Measurements from ENCODE around the gene RARRES2.

The RARRES2 gene

GRCh38 chr7:150380463-150380862, 39.0 kb upstream of the RARRES2 start:
- H3K4me3 ChIP-seq (ENCODE audit: low read length), result no peak overlapping the region
- TF ChIP-seq, protein P1, sequence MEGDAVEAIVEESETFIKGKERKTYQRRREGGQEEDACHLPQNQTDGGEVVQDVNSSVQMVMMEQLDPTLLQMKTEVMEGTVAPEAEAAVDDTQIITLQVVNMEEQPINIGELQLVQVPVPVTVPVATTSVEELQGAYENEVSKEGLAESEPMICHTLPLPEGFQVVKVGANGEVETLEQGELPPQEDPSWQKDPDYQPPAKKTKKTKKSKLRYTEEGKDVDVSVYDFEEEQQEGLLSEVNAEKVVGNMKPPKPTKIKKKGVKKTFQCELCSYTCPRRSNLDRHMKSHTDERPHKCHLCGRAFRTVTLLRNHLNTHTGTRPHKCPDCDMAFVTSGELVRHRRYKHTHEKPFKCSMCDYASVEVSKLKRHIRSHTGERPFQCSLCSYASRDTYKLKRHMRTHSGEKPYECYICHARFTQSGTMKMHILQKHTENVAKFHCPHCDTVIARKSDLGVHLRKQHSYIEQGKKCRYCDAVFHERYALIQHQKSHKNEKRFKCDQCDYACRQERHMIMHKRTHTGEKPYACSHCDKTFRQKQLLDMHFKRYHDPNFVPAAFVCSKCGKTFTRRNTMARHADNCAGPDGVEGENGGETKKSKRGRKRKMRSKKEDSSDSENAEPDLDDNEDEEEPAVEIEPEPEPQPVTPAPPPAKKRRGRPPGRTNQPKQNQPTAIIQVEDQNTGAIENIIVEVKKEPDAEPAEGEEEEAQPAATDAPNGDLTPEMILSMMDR (IDR thresholded peaks at IDR 0.05; ENCODE audit: insufficient read depth, low read depth, low read length, missing control alignments), result no peak
- no peak for DNase-seq (ENCODE audit: low read depth)

DNA sequence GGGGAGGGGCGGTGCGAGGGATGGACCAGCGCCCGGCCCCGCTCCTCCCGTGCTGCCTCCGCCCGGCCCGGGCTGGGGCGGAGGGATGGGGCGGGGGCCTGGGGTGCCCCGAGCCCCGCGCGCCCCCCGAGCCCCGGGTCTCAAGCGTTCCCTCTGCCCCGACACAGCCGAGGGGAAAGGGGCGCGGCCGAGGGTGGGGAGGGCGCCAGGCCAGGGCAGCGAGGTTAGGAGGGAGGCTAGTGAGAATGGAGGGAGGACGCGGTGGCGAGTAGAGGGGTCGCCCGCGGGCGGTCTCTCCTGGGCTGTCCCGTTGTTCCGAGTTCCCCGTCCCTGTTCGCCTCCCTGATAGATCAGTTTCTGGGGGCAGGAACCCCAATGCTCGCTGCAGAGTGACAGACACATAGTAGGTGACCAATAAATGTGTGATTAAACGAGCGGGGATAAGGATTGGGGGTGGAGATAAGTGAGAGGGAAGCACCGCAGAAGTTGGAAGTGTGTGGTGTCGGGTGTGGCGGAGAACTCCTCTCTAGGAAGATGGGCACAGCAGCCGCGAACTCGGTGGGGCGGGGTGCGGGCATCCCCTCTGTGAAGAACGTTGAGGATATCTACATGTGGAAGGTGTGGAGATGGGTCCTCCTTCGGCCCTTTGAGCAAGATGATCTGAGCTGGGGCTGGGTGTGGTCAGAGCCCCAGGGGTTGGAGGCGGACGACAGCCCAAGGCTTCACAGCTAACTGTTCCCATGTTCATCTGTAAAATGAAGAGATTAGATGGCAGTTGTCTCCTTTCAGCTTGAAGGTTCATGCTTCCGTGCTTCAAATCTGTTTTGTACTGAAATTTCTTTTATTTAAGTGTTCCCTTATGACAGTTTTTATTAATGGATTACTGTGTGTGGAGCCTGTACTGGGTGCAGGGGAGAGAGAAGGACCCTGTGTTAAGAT, 38.3 kb upstream of the RARRES2 start:
- peak overlapping the region; percentile 63 for H3K4me3 ChIP-seq (ENCODE audit: low read length)
- TF ChIP-seq, protein P1 (IDR thresholded peaks at IDR 0.05; ENCODE audit: insufficient read depth, low read depth, low read length, missing control alignments), result no peak
- peak; percentile 22 for DNase-seq (ENCODE audit: low read depth)

DNA sequence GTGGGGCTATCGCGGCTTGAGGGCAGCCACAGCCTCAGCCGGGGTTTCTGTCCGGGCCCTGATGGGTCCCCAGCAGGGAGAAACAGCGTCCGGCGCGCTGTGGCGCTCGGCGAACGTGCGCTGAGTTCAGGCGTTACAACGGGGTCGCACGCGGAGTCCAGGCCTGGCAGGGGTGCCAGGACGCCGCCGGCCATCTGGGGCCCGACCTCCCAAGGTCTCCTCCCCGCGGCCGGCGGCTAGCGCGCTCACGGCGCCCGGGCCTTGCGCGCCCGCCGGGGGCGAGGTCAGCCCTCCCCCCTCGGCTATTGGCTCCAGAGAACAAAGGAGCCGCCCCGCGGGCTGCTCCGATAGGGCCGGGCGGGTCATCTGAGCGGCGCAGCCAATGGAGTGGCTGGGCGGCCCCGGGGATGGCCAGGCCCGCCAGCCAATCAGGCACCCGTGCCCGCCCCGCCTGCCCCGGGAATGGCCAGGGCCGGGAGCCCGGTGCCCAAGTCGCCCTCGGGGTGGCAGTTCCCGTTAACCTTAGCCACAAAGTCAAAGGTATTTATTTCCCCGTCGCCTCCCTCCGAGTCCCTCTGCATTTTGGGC, 37.5 kb upstream of the RARRES2 start, which contains the start of gene ZNF775:
ZNF775 (plus strand) TSS at position 478 of the 588 bp plus-strand sequence. CDS start 9,141 bp downstream, outside the sequence.
- TF ChIP-seq, protein P1 (IDR thresholded peaks at IDR 0.05; ENCODE audit: insufficient read depth, low read depth, low read length, missing control alignments), result no peak
- peak; percentile 94 for DNase-seq (ENCODE audit: low read depth)
- peak within 1 kb of the TSS; percentile 66 for H3K4me3 ChIP-seq (ENCODE audit: low read length)

- TF ChIP-seq, protein P1 (IDR thresholded peaks at IDR 0.05; ENCODE audit: insufficient read depth, low read depth, low read length, missing control alignments), result no peak
- peak overlapping the region; percentile 66 for H3K4me3 ChIP-seq (ENCODE audit: low read length)
- DNase-seq (ENCODE audit: low read depth), result peak; percentile 50
Measured at GRCh38 chr7:150378115-150378852, 36.9 kb upstream of the RARRES2 start.

DNA sequence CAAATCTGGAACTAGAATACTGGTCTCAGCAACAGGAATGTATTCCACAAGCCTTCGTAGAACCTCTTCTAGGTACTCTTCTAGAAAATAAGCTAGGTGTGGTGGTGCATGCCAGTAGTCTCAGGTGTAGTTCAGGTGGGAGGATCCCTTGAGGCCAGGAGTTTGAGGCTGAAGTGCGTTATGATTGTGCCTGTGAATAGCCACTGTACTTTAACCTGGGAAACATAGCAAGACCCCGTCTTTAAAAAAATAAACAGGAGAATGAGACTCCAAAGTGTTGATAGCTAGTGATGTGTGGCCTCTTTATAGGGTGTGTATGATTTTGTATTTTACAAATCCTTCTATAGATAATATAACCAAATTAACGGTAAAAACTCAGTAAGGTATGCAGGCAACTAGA, 36.2 kb upstream of the RARRES2 start:
- no peak for DNase-seq (ENCODE audit: low read depth)
- TF ChIP-seq, protein P1 (IDR thresholded peaks at IDR 0.05; ENCODE audit: insufficient read depth, low read depth, low read length, missing control alignments), result no peak
- H3K4me3 ChIP-seq (ENCODE audit: low read length), result no peak overlapping the region

DNA sequence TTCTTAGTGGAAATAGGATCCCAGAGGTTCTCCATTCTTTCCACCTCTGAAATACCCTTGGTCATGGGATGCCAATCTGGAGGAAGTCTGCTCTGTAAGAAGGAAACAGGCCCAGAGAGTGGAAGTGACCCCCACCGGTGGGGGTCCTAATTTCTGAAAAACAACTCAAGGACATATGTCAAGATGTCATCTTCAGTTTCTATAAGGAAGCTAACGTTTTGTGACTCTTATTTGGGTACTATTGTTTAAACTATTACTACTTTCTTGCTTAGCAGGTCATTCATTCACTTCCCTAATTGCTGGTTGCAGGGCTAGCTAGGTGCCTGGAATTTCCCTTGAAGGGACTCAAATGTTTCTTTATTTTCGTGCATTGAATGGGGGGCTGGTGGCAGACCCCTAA, 35.8 kb upstream of the RARRES2 start:
- no peak overlapping the region for H3K4me3 ChIP-seq (ENCODE audit: low read length)
- TF ChIP-seq, protein P1 (IDR thresholded peaks at IDR 0.05; ENCODE audit: insufficient read depth, low read depth, low read length, missing control alignments), result no peak
- no peak for DNase-seq (ENCODE audit: low read depth)
